WTC11 (cell line): ENCODE results near the gene PDE4A. TPM values are rescaled to one million over a fixed set of nuclear protein-coding genes. Genes with fewer than 3 reads are reported as not detected.

Source experiments
- ATAC-seq: fragments of 200-7000 bp; cut with Tn5 transposase; 2 replicates; pipeline ENCODE4 v1.10.0; 2021; ENCODE audit warnings: mild to moderate bottlenecking, moderate library complexity
- CTCF ChIA-PET: fragments of 300-600 bp; sonication (Branson Sonifier 250); formaldehyde crosslinking; loops from one replicate; lab custom pipeline; 2021; ENCODE audit warnings: antibody characterized with exemption; lab: Charles Lee
- POLR2A ChIA-PET: fragments of 350-600 bp; sonication (Branson Sonifier 250); formaldehyde crosslinking; loops from one replicate; lab custom pipeline; 2021; ENCODE audit warnings: antibody characterized with exemption; lab: Charles Lee
- DNase-seq: peaks from one replicate; pipeline ENCODE4 v3.0.0; 2021; ENCODE audit warnings: low spot score
- H3K27ac Mint-ChIP-seq: 2 replicates; pipeline ENCODE4 v1.8.0; 2021; ENCODE audit warnings: mixed read lengths
- H3K27me3 Mint-ChIP-seq: 2 replicates; pipeline ENCODE4 v1.8.0; 2021; ENCODE audit warnings: low read depth, mild to moderate bottlenecking, moderate library complexity, mixed read lengths
- H3K36me3 Mint-ChIP-seq: 2 replicates; pipeline ENCODE4 v1.8.0; 2021; ENCODE audit warnings: mixed read lengths
- H3K4me1 Mint-ChIP-seq: 2 replicates; pipeline ENCODE4 v1.8.0; 2022; ENCODE audit warnings: mixed read lengths
- H3K4me3 Mint-ChIP-seq: 2 replicates; pipeline ENCODE4 v1.8.0; 2021; ENCODE audit warnings: mild to moderate bottlenecking, moderate library complexity, mixed read lengths
- H3K9me3 Mint-ChIP-seq: 2 replicates; pipeline ENCODE4 v1.8.0; 2021; ENCODE audit warnings: mixed read lengths
- ESRRA ChIP-seq: sonication (generic); formaldehyde crosslinking; IDR thresholded peaks from 2 replicates; pipeline ENCODE4 v1.8.1; 2022; ENCODE audit warnings: mild to moderate bottlenecking, missing genetic modification reagents, borderline replicate concordance
- ETV6 ChIP-seq: sonication (generic); formaldehyde crosslinking; IDR thresholded peaks from 2 replicates; pipeline ENCODE4 v1.8.1; 2022; ENCODE audit warnings: mild to moderate bottlenecking, missing genetic modification reagents
- FOXJ3 ChIP-seq: sonication (generic); formaldehyde crosslinking; IDR thresholded peaks from 2 replicates; pipeline ENCODE4 v1.9.0; 2021; ENCODE audit warnings: missing genetic modification reagents, mild to moderate bottlenecking, borderline replicate concordance
- FOXK1 ChIP-seq: sonication (generic); formaldehyde crosslinking; IDR thresholded peaks from 2 replicates; pipeline ENCODE4 v1.8.0; 2022; ENCODE audit warnings: mild to moderate bottlenecking, moderate library complexity, missing genetic modification reagents
- HMGA2 ChIP-seq: fragments of 250-450 bp; sonication (Bioruptor Pico); IDR thresholded peaks from 2 replicates; pipeline ENCODE4 v1.4.0; 2021; ENCODE audit warnings: mild to moderate bottlenecking, moderate library complexity
- JAZF1 ChIP-seq: fragments of 250-450 bp; sonication (Bioruptor Pico); IDR thresholded peaks from 2 replicates; pipeline ENCODE4 v1.9.0; 2021; ENCODE audit warnings: moderate library complexity, mild to moderate bottlenecking, inconsistent platforms
- NFE2L1 ChIP-seq: sonication (generic); formaldehyde crosslinking; IDR thresholded peaks from 2 replicates; pipeline ENCODE4 v1.8.1; 2023; ENCODE audit warnings: missing genetic modification reagents
- PRRX2 ChIP-seq: fragments of 250-450 bp; sonication (Bioruptor Pico); IDR thresholded peaks from 2 replicates; pipeline ENCODE4 v1.8.0; 2021; ENCODE audit warnings: mild to moderate bottlenecking
- SMAD3 ChIP-seq: sonication (generic); formaldehyde crosslinking; IDR thresholded peaks from 2 replicates; pipeline ENCODE4 v1.8.0; 2022; ENCODE audit warnings: missing genetic modification reagents, mild to moderate bottlenecking, borderline replicate concordance
- SMAD4 ChIP-seq: sonication (generic); formaldehyde crosslinking; IDR thresholded peaks from 2 replicates; pipeline ENCODE4 v1.8.0; 2022; ENCODE audit warnings: mild to moderate bottlenecking, missing genetic modification reagents
- USF2 ChIP-seq: sonication (generic); formaldehyde crosslinking; IDR thresholded peaks from 2 replicates; pipeline ENCODE4 v1.8.1; 2023; ENCODE audit warnings: mild to moderate bottlenecking, missing genetic modification reagents, moderate library complexity
- ZBTB21 ChIP-seq: sonication (generic); formaldehyde crosslinking; IDR thresholded peaks from 2 replicates; pipeline ENCODE4 v1.8.1; 2023; ENCODE audit warnings: mild to moderate bottlenecking, missing genetic modification reagents, borderline replicate concordance
- ZNF281 ChIP-seq: sonication (generic); formaldehyde crosslinking; IDR thresholded peaks from 2 replicates; pipeline ENCODE4 v1.8.0; 2023; ENCODE audit warnings: mild to moderate bottlenecking, missing genetic modification reagents
- total RNA-seq: library from RNA; stranded (reverse); gene quantifications from 3 replicates; pipeline ENCODE4 v1.2.3, GENCODE V29; 2021
- TF ChIP-seq, protein P1 (sequence below): fragments of 250-450 bp; sonication (Bioruptor Pico); IDR thresholded peaks from 2 replicates; pipeline ENCODE4 v2.1.2; 2022; ENCODE audit warnings: mild to moderate bottlenecking, moderate library complexity
- TF ChIP-seq, protein P2 (sequence below): sonication (generic); formaldehyde crosslinking; IDR thresholded peaks from 2 replicates; pipeline ENCODE4 v1.8.1; 2022; ENCODE audit warnings: low read depth, missing genetic modification reagents, borderline replicate concordance
- TF ChIP-seq, protein P3 (sequence below): sonication (generic); formaldehyde crosslinking; IDR thresholded peaks from 2 replicates; pipeline ENCODE4 v1.8.0; 2022; ENCODE audit warnings: mild to moderate bottlenecking, missing genetic modification reagents
- TF ChIP-seq, protein P4 (sequence below): sonication (generic); formaldehyde crosslinking; IDR thresholded peaks from 2 replicates; pipeline ENCODE4 v1.8.1; 2023; ENCODE audit warnings: mild to moderate bottlenecking, missing genetic modification reagents
- TF ChIP-seq, protein P5 (sequence below): sonication (generic); formaldehyde crosslinking; IDR thresholded peaks from 2 replicates; pipeline ENCODE4 v1.8.0; 2022; ENCODE audit warnings: mild to moderate bottlenecking, missing genetic modification reagents

PDE4A gene
- total RNA-seq, 1 experiment from 2014 or later: 5.9 TPM

- TF ChIP-seq, protein P1, sequence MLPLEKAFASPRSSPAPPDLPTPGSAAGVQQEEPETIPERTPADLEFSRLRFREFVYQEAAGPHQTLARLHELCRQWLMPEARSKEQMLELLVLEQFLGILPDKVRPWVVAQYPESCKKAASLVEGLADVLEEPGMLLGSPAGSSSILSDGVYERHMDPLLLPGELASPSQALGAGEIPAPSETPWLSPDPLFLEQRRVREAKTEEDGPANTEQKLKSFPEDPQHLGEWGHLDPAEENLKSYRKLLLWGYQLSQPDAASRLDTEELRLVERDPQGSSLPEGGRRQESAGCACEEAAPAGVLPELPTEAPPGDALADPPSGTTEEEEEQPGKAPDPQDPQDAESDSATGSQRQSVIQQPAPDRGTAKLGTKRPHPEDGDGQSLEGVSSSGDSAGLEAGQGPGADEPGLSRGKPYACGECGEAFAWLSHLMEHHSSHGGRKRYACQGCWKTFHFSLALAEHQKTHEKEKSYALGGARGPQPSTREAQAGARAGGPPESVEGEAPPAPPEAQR (CRISPR knock-in tag): no peak
- no peak for TF ChIP-seq ETV6 (CRISPR knock-in tag)
- TF ChIP-seq USF2 (CRISPR knock-in tag): no peak
- no peak for TF ChIP-seq ZBTB21 (CRISPR knock-in tag)
- no peak for TF ChIP-seq NFE2L1 (CRISPR knock-in tag)
- TF ChIP-seq SMAD3 (CRISPR knock-in tag): no peak
- TF ChIP-seq, all 79 proteins: peak for 0
Measured at GRCh38 chr19:10432736-10433130, 12.4 kb downstream of the PDE4A start (continued).

DNA sequence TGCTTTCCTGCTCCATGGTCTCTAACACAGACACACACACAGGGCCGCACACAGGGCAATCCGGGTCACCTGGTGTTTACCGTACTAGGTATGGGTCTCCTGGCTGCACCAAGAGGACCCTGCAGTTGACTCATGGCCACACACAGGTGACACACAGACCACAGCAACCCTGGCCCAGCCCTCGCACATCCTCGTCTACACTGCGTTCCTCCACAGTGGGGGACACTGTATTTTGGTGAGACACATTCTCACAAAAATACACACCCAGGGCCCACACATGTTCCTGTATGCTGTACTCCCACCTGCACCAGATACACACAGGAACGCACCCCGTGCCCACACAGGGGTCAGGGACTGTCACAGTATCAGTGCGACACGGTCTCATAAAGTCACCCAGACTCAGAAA is 12.8 kb downstream of the PDE4A start:
- ChIA-PET POLR2A (no interaction called here), CTCF (interaction anchor here (0.6 to 9.4 kb wide), 4 partner anchors 9 to 211 kb away, joined by 5 to 69 read pairs (median 6); no protein-coding TSS in a partner anchor)
- Mint-ChIP-seq H3K27me3 (peaks cover 53% of the 10 kb centered on the region), H3K4me3 (peak overlapping the region; percentile 44; the same call in 1 of the 2 replicates), H3K36me3 (no peaks in the 10 kb centered on the region), H3K9me3 (no peaks in the 10 kb centered on the region)
- no peak for ATAC-seq
- DNase-seq: no peak
- TF ChIP-seq FOXK1 (CRISPR knock-in tag) (no peak), SMAD4 (no peak), PRRX2 (CRISPR knock-in tag) (no peak), ESRRA (no peak), ZNF281 (CRISPR knock-in tag) (no peak), JAZF1 (CRISPR knock-in tag) (no peak), FOXJ3 (CRISPR knock-in tag) (no peak), HMGA2 (no peak)
- TF ChIP-seq, protein P2, sequence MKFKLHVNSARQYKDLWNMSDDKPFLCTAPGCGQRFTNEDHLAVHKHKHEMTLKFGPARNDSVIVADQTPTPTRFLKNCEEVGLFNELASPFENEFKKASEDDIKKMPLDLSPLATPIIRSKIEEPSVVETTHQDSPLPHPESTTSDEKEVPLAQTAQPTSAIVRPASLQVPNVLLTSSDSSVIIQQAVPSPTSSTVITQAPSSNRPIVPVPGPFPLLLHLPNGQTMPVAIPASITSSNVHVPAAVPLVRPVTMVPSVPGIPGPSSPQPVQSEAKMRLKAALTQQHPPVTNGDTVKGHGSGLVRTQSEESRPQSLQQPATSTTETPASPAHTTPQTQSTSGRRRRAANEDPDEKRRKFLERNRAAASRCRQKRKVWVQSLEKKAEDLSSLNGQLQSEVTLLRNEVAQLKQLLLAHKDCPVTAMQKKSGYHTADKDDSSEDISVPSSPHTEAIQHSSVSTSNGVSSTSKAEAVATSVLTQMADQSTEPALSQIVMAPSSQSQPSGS (CRISPR knock-in tag): no peak
- TF ChIP-seq, protein P3, sequence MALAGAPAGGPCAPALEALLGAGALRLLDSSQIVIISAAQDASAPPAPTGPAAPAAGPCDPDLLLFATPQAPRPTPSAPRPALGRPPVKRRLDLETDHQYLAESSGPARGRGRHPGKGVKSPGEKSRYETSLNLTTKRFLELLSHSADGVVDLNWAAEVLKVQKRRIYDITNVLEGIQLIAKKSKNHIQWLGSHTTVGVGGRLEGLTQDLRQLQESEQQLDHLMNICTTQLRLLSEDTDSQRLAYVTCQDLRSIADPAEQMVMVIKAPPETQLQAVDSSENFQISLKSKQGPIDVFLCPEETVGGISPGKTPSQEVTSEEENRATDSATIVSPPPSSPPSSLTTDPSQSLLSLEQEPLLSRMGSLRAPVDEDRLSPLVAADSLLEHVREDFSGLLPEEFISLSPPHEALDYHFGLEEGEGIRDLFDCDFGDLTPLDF: no peak
- TF ChIP-seq, protein P4, sequence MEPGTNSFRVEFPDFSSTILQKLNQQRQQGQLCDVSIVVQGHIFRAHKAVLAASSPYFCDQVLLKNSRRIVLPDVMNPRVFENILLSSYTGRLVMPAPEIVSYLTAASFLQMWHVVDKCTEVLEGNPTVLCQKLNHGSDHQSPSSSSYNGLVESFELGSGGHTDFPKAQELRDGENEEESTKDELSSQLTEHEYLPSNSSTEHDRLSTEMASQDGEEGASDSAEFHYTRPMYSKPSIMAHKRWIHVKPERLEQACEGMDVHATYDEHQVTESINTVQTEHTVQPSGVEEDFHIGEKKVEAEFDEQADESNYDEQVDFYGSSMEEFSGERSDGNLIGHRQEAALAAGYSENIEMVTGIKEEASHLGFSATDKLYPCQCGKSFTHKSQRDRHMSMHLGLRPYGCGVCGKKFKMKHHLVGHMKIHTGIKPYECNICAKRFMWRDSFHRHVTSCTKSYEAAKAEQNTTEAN (CRISPR knock-in tag): no peak
- TF ChIP-seq, protein P5, sequence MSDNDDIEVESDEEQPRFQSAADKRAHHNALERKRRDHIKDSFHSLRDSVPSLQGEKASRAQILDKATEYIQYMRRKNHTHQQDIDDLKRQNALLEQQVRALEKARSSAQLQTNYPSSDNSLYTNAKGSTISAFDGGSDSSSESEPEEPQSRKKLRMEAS (CRISPR knock-in tag): no peak
- TF ChIP-seq, all 79 proteins: peak for 0
- H3K27ac Mint-ChIP-seq: peak overlapping the region; percentile 5; the same call in 1 of the 2 replicates
- H3K4me1 Mint-ChIP-seq: peaks cover 16% of the 10 kb centered on the region
